GM19372 (cell line): ENCODE data around the gene EIF3K.
A peak's percentile ranks its signal among the peaks of the same experiment; 100 is the strongest.
"Not testable (repeated sequence)": the region's sequence is repeated elsewhere in the genome, so short reads cannot be mapped to it uniquely, and the experiment has no call there.

Experiments
- ATAC-seq: cut with Tn5 transposase; IDR thresholded peaks from one replicate; pipeline ENCODE4 v1.9.1; 2021; ENCODE audit warnings: mild to moderate bottlenecking, low read depth, moderate library complexity; ENCODE audit not compliant: unreplicated experiment

EIF3K gene

GRCh38 chr19:38617764-38618589, 1.0 kb upstream of the EIF3K start, which contains the start of gene MAP4K1:
Gene MAP4K1 (minus strand): TSS chr19:38617953. CDS start chr19:38617895, 58 bp downstream.
- ATAC-seq: peak; percentile 49

DNA sequence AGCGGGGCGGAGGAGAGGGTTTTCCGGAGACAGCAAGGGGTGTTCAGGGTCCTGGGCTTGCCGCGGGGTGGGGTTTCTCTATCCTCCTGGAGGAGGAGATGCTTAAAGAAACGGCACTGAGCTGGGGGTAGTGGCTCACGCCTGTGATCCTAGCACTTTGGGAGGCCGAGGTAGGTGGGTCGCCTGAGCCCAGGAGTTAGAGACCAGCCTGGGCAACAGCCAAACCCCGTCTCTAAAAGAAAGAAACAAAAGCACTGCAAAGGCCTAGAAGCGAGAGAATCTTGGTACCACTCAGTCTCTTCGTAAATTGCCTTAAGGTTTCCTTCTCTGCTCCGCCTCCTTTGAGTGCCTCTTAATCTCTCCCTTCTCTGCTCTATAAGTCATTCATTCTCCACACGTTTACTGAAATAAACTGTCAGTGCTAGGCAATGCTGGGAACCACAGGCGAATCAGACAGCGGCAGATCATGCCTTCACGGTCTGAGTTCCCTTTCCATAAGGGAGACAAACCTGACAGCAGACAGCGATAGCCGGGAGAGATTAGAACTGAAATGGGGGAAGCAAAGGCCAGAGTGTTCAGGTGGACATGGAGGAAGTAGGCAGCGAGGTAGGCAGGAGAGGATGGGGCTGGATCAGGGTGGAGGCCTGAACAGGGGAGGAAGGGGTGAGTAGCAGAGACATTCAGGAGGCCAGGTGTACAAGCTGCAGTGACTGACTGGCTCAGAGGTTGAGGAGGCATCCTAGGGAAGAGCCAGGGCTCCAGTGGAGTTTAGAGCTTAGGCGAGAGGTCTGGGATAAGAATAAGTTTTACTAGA, 580 bp downstream of the EIF3K start:
- no peak for ATAC-seq

GRCh38 chr19:38624822-38625221, 5.8 kb downstream of the EIF3K start:
- ATAC-seq: no peak

GRCh38 chr19:38626401-38626800, 7.4 kb downstream of the EIF3K start:
- no peak for ATAC-seq

GRCh38 chr19:38629568-38629967, 10.6 kb downstream of the EIF3K start:
- no peak for ATAC-seq

DNA sequence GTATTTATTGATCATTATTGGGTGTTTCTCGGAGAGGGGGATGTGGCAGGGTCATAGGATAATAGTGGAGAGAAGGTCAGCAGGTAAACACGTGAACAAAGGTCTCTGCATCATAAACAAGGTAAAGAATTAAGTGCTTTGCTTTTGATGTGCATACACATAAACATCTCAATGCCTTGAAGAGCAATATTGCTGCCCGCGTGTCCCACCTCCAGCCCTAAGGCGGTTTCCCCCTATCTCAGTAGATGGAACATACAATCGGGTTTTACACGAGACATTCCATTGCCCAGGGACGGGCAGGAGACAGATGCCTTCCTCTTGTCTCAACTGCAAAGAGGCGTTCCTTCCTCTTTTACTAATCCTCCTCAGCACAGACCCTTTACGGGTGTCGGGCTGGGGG, 12.3 kb downstream of the EIF3K start:
- ATAC-seq: not testable (repeated sequence)

- not testable (repeated sequence) for ATAC-seq
Observed at GRCh38 chr19:38631811-38632475, 13.0 kb downstream of the EIF3K start.

DNA sequence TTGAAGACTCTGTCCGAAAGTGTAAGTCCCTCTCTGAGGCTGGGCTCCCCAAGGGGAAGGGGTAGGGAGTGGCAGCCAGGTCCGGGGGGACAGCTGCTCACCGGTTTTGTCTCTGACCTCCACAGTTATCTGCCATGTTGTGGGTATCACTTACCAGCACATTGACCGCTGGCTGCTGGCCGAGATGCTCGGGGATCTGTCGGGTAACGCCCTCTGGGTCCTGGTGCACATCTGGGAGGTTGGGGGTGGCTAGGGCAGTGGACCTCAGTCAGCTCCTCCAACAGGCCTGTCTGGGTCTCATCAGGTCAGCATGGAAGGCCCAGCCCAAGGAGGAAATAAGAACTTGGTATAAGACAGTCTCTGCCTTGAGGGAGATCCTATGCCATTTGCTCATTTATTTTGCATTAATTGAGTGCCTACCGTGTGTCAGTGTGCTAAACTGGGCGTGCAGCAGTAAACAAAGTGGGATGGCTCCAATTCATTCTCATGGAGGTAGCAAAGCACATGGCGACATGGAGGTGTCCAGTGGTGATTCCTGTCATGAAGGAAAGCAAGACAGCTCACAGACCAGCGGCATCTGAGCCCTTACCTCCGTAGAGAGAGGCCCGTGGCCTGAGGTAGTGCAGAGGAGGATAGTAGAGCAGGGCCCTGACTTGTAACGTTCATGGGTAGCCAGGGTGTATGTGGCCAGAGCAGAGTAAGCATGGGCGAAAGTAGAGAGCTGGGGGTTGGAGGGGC, 13.7 kb downstream of the EIF3K start:
- ATAC-seq: no peak

GRCh38 chr19:38634757-38635482, 15.9 kb downstream of the EIF3K start:
- ATAC-seq: no peak

DNA sequence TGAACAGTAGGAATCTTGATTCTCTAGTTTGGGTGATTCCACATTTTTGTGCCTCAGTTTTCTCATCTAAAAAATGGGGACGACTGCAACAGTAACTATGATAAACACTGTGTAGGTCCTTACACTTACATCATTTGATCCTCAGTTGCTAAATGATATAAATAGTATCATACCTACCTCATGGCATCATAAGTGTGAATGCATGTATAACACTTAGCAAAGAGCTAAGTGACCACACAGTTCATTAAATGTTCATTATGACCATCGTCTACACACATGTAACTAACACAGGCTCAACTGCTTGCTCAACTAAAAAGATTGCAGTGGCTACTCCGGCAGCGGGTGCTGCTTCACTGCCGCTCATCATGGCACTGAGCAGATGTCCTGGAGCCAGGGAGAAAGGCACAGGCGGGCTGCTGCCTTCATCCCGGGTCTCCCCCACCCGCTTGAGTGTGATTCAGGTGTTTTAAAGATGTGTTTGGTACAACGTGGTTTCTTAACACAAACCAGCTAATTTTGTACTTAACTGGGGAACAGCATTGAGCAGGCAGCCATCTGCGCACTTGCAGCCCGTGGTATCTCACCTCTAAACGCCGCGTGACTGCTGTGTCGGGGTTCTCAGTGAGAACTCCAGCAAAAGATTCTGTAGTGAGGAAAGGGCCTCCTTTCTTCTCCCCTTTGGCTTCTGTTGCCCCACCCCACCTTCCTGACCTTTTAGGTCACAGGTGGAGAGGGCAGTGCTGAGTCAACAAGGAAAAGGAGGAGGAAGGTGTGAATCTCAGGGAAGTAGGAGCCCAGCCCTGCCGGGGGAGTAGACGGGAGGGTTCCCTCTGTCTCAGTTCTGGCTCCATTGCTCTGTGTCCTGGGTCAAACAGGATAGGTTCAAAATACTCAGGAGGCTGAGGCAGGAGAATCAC, 16.8 kb downstream of the EIF3K start:
- ATAC-seq: no peak

- ATAC-seq: no peak
Observed at GRCh38 chr19:38638461-38638860, 19.5 kb downstream of the EIF3K start.

DNA sequence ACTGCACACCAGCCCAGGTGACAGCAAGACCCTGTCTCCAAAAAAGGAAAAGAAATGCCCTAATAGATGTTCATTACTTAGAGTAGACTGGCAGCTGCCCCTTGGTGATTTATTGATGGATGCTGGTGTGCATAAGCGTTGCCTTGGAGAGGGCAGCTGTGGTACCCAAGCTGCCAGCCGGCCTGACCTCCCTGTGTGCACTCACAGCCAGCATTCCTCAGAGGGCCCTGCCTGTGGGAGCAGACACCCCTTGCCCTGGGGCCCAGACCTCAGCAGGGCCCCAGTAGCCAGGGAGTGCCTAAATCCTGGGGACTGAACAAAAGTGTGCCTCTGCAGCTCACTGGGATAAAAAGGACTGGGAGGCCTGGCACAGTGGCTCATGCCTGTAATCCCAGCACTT, 20.7 kb downstream of the EIF3K start:
- ATAC-seq: no peak

GRCh38 chr19:38640368-38640767, 21.4 kb downstream of the EIF3K start:
- ATAC-seq: no peak

DNA sequence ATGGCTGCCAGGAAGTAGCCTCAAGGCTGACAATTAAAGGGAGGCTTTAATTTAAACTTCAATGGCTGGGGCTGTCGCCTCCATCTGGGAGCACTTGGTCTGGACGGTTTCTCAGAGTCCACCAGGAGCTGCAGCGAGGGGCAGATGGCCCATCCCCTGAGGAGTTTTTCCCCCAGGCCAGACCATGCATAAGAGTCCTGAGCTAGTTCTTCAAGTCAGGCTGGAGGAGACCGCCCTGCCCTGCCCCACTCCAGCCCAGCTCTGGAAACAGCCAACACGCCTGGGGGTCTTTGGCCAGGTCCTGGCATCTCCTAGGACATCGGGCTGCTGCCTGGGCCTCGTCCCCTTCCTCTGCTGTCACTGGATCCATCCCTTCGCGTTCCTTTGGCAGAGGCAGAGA, 23.2 kb downstream of the EIF3K start:
- ATAC-seq: no peak

DNA sequence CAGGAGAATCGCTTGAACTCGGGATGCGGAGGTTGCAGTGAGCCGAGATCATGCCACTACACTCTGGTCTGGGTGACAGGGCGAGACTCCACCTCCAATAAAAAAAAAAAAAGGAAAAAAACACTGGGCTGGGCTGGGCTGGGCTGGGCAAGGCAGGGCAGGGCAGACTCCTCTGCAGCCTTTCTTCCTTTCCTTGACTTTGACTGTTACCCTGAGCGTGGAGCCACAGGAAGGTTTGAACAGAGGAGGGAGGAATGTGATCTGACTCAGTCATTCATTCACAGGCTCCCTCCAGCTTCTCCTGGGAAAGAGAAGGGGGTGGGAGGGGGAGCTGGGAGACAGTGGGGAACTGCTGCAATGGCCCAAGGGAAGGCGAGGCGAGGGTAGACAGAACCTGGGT, 25.7 kb downstream of the EIF3K start:
- ATAC-seq: no peak

DNA sequence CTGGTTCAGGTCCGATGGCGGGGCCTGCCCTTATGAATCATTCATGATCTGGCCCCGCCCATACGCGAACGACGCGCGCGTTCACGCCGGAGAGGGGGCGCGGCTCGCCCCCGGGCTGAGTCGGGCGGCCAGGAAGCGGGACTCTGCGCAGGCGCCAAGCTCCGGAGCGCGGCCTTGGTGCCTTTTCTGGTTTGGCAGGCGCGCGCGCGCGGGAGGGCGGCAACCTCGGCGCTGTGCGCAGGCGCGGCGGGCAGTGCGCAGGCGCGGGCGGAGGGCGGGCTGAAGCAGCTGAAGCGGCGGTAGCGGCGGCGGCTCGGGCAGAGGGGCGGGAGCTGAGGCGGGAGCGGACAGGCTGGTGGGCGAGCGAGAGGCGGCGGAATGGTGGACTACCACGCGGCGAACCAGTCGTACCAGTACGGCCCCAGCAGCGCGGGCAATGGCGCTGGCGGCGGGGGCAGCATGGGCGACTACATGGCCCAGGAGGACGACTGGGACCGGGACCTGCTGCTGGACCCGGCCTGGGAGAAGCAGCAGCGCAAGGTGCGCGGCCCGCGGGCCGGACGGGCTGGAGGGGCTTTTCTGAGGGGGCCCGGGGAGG, 28.5 kb downstream of the EIF3K start, which contains the start of gene ACTN4:
TSS of gene ACTN4 (plus strand) at position 282 of the 598 bp plus-strand sequence. CDS start at position 379, 97 bp downstream.
- ATAC-seq: peak; percentile 92

GRCh38 chr19:38647966-38648768, 29.2 kb downstream of the EIF3K start:
- ATAC-seq: no peak
